HepG2 (cell line): Measurements from ENCODE around the gene TANGO6. TPM values are rescaled to one million over a fixed set of nuclear protein-coding genes. Genes with fewer than 3 reads are reported as not detected.

Source experiments
- ATAC-seq: fragments of 200-7000 bp; cut with Tn5 transposase; 3 replicates; pipeline ENCODE4 v1.9.1; 2020; ENCODE audit warnings: mild to moderate bottlenecking, moderate library complexity
- BruUV-seq: library from RNA; stranded (reverse); fragments of 400-500 nt; replicated peaks from 2 replicates; lab custom pipeline; 2021; lab: Mats Ljungman, UMichigan
- CTCF ChIA-PET: fragments of 300-600 bp; formaldehyde crosslinking; extraction: SDS; loops from one replicate; lab custom pipeline; 2021; ENCODE audit warnings: low total read pairs, inconsistent platforms, low intra/inter-chr PET ratio; lab: Yijun Ruan, JAX
- POLR2A ChIA-PET: fragments of 350-600 bp; sonication (Branson Sonifier 250); formaldehyde crosslinking; loops from one replicate; lab custom pipeline; 2020; ENCODE audit warnings: antibody characterized with exemption, inconsistent platforms; lab: Yijun Ruan, JAX
- DNase-seq: peaks from one replicate; pipeline ENCODE4 v3.0.0-alpha.2; 2015; ENCODE audit warnings: low spot score
- FAIRE-seq: peaks from 3 replicates; lab custom pipeline; 2011; peaks lifted over from hg19 to GRCh38; lab: Jason Lieb, UNC
- H2AFZ ChIP-seq: one replicate; pipeline ENCODE4 v1.6.1; 2011; ENCODE audit warnings: low read length, inconsistent platforms
- H3K27ac ChIP-seq: fragments of 300-600 bp; 3 replicates; pipeline ENCODE4 v1.8.0; 2011; ENCODE audit warnings: mixed run types, mild to moderate bottlenecking, mixed read lengths, low read length, inconsistent platforms; ENCODE audit not compliant: insufficient read depth; ENCODE audit errors: extremely low read length
- H3K27me3 ChIP-seq, 2 experiments: fragments of 200-600 bp in 1 of 2; 2 replicates in 1 of 2; 3 replicates in 1 of 2; pipeline versions ENCODE4 v1.6.0 to v1.8.0; 2011; ENCODE audit warnings: low read length in 2 of 2, mild to moderate bottlenecking in 2 of 2, moderate library complexity in 2 of 2, inconsistent platforms in 1 of 2; ENCODE audit not compliant: insufficient read depth in 2 of 2, control insufficient read depth in 1 of 2
- H3K36me3 ChIP-seq, 2 experiments: fragments of 200-600 bp in 1 of 2; replicated peaks in 1 of 2; 2 replicates in 1 of 2; 3 replicates in 1 of 2; pipeline versions ENCODE4 v1.5.1 to v1.8.0; 2011; ENCODE audit warnings: low read length in 2 of 2, inconsistent platforms in 1 of 2; ENCODE audit not compliant: insufficient read depth in 2 of 2, control insufficient read depth in 1 of 2
- H3K4me1 ChIP-seq: 2 replicates; pipeline ENCODE4 v1.5.1; 2012; ENCODE audit warnings: low read length, inconsistent platforms; ENCODE audit not compliant: insufficient read depth
- H3K4me2 ChIP-seq: 2 replicates; pipeline ENCODE4 v1.6.0; 2011; ENCODE audit warnings: low read depth, low read length, inconsistent platforms
- H3K4me3 ChIP-seq, 3 experiments: fragments of 200-600 bp in 1 of 3; sonication (generic), shearing (Covaris generic) in 1 of 3; replicated peaks in 1 of 3; 2 replicates each; pipeline ENCODE4 v1.5.1; 2011 to 2016; ENCODE audit warnings: low read length in 3 of 3, inconsistent platforms in 2 of 3, low read depth in 2 of 3, mild to moderate bottlenecking in 2 of 3, control low read depth in 1 of 3, mixed read lengths in 1 of 3; ENCODE audit not compliant: insufficient read depth in 1 of 3
- H3K79me2 ChIP-seq: one replicate; pipeline ENCODE4 v1.6.1; 2011; ENCODE audit warnings: low read length, inconsistent platforms; ENCODE audit not compliant: insufficient read depth
- H3K9ac ChIP-seq: 2 replicates; pipeline ENCODE4 v1.6.0; 2011; ENCODE audit warnings: mild to moderate bottlenecking, low read depth, low read length, inconsistent platforms; ENCODE audit not compliant: insufficient read depth
- H3K9me3 ChIP-seq: 2 replicates; pipeline ENCODE4 v1.5.1; 2012; ENCODE audit warnings: mild to moderate bottlenecking, low read length
- H4K20me1 ChIP-seq: 2 replicates; pipeline ENCODE4 v1.6.0; 2011; ENCODE audit warnings: inconsistent platforms, mild to moderate bottlenecking, low read length, moderate library complexity; ENCODE audit not compliant: insufficient read depth
- ADNP ChIP-seq: sonication (generic); formaldehyde crosslinking; IDR thresholded peaks from 2 replicates; pipeline ENCODE4 v1.4.0; 2020; ENCODE audit warnings: missing genetic modification reagents
- FOXM1 ChIP-seq: sonication (generic); formaldehyde crosslinking; IDR thresholded peaks from 2 replicates; pipeline ENCODE4 v1.5.0; 2020; ENCODE audit warnings: missing genetic modification reagents
- KLF12 ChIP-seq: sonication (generic); formaldehyde crosslinking; IDR thresholded peaks from 2 replicates; pipeline ENCODE4 v1.4.0; 2020; ENCODE audit warnings: missing genetic modification reagents, borderline replicate concordance
- PITX1 ChIP-seq: sonication (generic); formaldehyde crosslinking; IDR thresholded peaks from 2 replicates; pipeline ENCODE4 v1.5.1; 2020; ENCODE audit warnings: mild to moderate bottlenecking, missing genetic modification reagents
- YEATS2 ChIP-seq: sonication (generic); formaldehyde crosslinking; IDR thresholded peaks from 2 replicates; pipeline ENCODE4 v1.4.0; 2020; ENCODE audit warnings: missing genetic modification reagents, borderline replicate concordance
- ZHX1 ChIP-seq: sonication (generic); formaldehyde crosslinking; IDR thresholded peaks from 2 replicates; pipeline ENCODE4 v1.8.1; 2022; ENCODE audit warnings: low read depth, mild to moderate bottlenecking, missing genetic modification reagents
- ZNF557 ChIP-seq: sonication (generic); formaldehyde crosslinking; IDR thresholded peaks from 2 replicates; pipeline ENCODE4 v1.4.0; 2020; ENCODE audit warnings: missing genetic modification reagents
- ZNF841 ChIP-seq: sonication (generic); formaldehyde crosslinking; IDR thresholded peaks from 2 replicates; pipeline ENCODE4 v1.8.1; 2023; ENCODE audit warnings: missing genetic modification reagents, borderline replicate concordance
- WGBS: methylation state at CpG from one replicate; pipeline ENCODE4 v1.1.6; 2017; ENCODE audit warnings: low lambda C conversion rate; 5-methylcytosine and 5-hydroxymethylcytosine counted together
- in situ Hi-C: cut with HindIII; loops from 2 replicates; pipeline ENCODE4 v1.10.0; 2017; ENCODE audit warnings: low pct_unique_long_range_greater_than_20kb; ENCODE audit not compliant: extremely low pct_ligation_motif_present
- intact Hi-C: fragments of 100-400 bp; cut with micrococcal nuclease; formaldehyde crosslinking; loops from one replicate; pipeline ENCODE4 v1.10.0; 2022; ENCODE audit not compliant: unreplicated experiment
- polyA plus RNA-seq, 8 experiments: library from polyadenylated mRNA; depleted of rRNA in 3 of 8; stranded (reverse) in 7 of 8; unstranded in 1 of 8; fragments of >200 nt; fragmentation: Illumina TruSeq in 4 of 8; extraction: Trizol in 4 of 8; gene quantifications; 2 replicates each; pipeline versions ENCODE4 v1.2.1 to v1.2.3, GENCODE V29; 2011 to 2016; ENCODE audit warnings: low read depth in 4 of 8, missing spikeins in 1 of 8, mixed read lengths in 1 of 8; ENCODE audit not compliant: insufficient read depth in 1 of 8
- total RNA-seq, 5 experiments: library from RNA; depleted of rRNA; stranded (reverse); fragments of >200 nt; fragmentation: Illumina TruSeq; extraction: Trizol; gene quantifications; 2 replicates each; pipeline ENCODE4 v1.2.3, GENCODE V29; 2016; ENCODE audit warnings: low read depth in 1 of 5

The TANGO6 gene
- total and polyA plus RNA-seq, 2 of the 13 experiments (the other 11 are each of a cell fraction or from before 2014, with no cell fraction given) = 7.2 to 13.3 TPM

GRCh38 chr16:68951991-68952877 lies 108.9 kb downstream of the TANGO6 start:
- no peaks in the 10 kb centered on the region for H4K20me1 ChIP-seq
- no peaks in the 10 kb centered on the region for H3K36me3 ChIP-seq
- BruUV-seq = no TSS peak
- no peak overlapping the region for H3K4me3 ChIP-seq
- ChIA-PET POLR2A (interaction anchor here (0.7 kb wide), 1 partner anchor 1424 kb away, joined by 3 read pairs; the partner anchor contains the start of gene RIPOR1), CTCF (no interaction called here)
- no peak overlapping the region for H2AFZ ChIP-seq
- no peak overlapping the region for H3K9ac ChIP-seq
- in situ Hi-C loops = no loop called here
- H3K27me3 ChIP-seq = no peaks in the 10 kb centered on the region
- DNase-seq (no peak), FAIRE-seq (no peak), ATAC-seq (no peak)
- no peaks in the 10 kb centered on the region for H3K9me3 ChIP-seq
- TF ChIP-seq FOXM1 (CRISPR knock-in tag) (no peak), ZNF557 (CRISPR knock-in tag) (no peak), KLF12 (CRISPR knock-in tag) (no peak), ZHX1 (CRISPR knock-in tag) (no peak), YEATS2 (no peak), ZNF841 (CRISPR knock-in tag) (no peak), ADNP (CRISPR knock-in tag) (no peak), PITX1 (CRISPR knock-in tag) (no peak)
- H3K79me2 ChIP-seq = no peaks in the 10 kb centered on the region
- no peak overlapping the region for H3K27ac ChIP-seq
- intact Hi-C loops = no loop called here
- 89% methylated on average over 2 of the region's 2 CpGs for WGBS
- no peaks in the 10 kb centered on the region for H3K4me1 ChIP-seq
- no peak overlapping the region for H3K4me2 ChIP-seq
